K562 (cell line): ENCODE results near the gene PRKG1. TPM values are rescaled to one million over a fixed set of nuclear protein-coding genes. Genes with fewer than 3 reads are reported as not detected.

ENCODE experiments used
- ATAC-seq: fragments of 200-7000 bp; cut with Tn5 transposase; 3 replicates; pipeline ENCODE4 v1.9.1; 2020; ENCODE audit warnings: moderate library complexity
- BruUV-seq: library from RNA; stranded (reverse); fragments of 400-500 nt; replicated peaks from 2 replicates; lab custom pipeline; 2021; lab: Mats Ljungman, UMichigan
- CTCF ChIA-PET: fragments of 300-600 bp; formaldehyde crosslinking; extraction: SDS; loops from one replicate; lab custom pipeline; 2021; ENCODE audit warnings: low intra/inter-chr PET ratio; lab: Yijun Ruan, JAX
- POLR2A ChIA-PET: fragments of 300-600, 350-650 bp; sonication (Branson Sonifier 250); formaldehyde crosslinking; extraction: SDS; loops from one replicate; lab custom pipeline; 2021; ENCODE audit warnings: antibody characterized with exemption, inconsistent platforms; lab: Yijun Ruan, JAX
- DNase-seq, 4 experiments: peaks; one replicate each; pipeline versions ENCODE4 v3.0.0 to v3.0.0-alpha.2; 2011 to 2018; ENCODE audit warnings: low spot score in 3 of 4, mixed read lengths in 3 of 4; ENCODE audit errors: extremely low read depth in 1 of 4
- FAIRE-seq: peaks from 2 replicates; lab custom pipeline; 2011; peaks lifted over from hg19 to GRCh38; lab: Jason Lieb, UNC
- H2AFZ ChIP-seq: 2 replicates; pipeline ENCODE4 v1.6.0; 2011; ENCODE audit warnings: low read depth, low read length, control low read depth, inconsistent platforms
- H3K27ac ChIP-seq: fragments of 200-600 bp; 3 replicates; pipeline ENCODE4 v1.8.0; 2011; ENCODE audit warnings: low read depth, mild to moderate bottlenecking, control low read depth, inconsistent platforms, low read length, moderate library complexity, mixed read lengths; ENCODE audit errors: extremely low read depth
- H3K27me3 ChIP-seq, 2 experiments: fragments of 300-600 bp in 1 of 2; 2 replicates in 1 of 2; 3 replicates in 1 of 2; pipeline versions ENCODE4 v1.6.0 to v1.8.0; 2011; ENCODE audit warnings: inconsistent platforms in 2 of 2, low read length in 2 of 2, mild to moderate bottlenecking in 1 of 2, mixed read lengths in 1 of 2, moderate library complexity in 1 of 2; ENCODE audit not compliant: control insufficient read depth in 2 of 2, insufficient read depth in 2 of 2
- H3K36me3 ChIP-seq: fragments of 300-600 bp; 3 replicates; pipeline ENCODE4 v1.8.0; 2011; ENCODE audit warnings: mild to moderate bottlenecking, low read length, inconsistent platforms; ENCODE audit not compliant: control insufficient read depth, insufficient read depth
- H3K4me1 ChIP-seq, 2 experiments: fragments of 200-600 bp in 1 of 2; replicated peaks in 1 of 2; 2 replicates in 1 of 2; 3 replicates in 1 of 2; pipeline versions ENCODE4 v1.5.1 to v1.8.0; 2011; ENCODE audit warnings: inconsistent platforms in 2 of 2, low read length in 2 of 2, mild to moderate bottlenecking in 1 of 2, mixed read lengths in 1 of 2, moderate library complexity in 1 of 2; ENCODE audit not compliant: control insufficient read depth in 2 of 2, insufficient read depth in 2 of 2
- H3K4me2 ChIP-seq: 2 replicates; pipeline ENCODE4 v1.6.1; 2011; ENCODE audit warnings: low read length, control low read depth, inconsistent platforms, mixed read lengths; ENCODE audit not compliant: insufficient read depth
- H3K4me3 ChIP-seq: fragments of 200-600 bp; sonication (generic), shearing (Covaris generic); 2 replicates; pipeline ENCODE4 v1.5.1; 2016; ENCODE audit warnings: control low read depth, inconsistent platforms
- H3K79me2 ChIP-seq: fragments of 200-600 bp; 3 replicates; pipeline ENCODE4 v1.8.0; 2011; ENCODE audit warnings: low read length, inconsistent platforms; ENCODE audit not compliant: control insufficient read depth, insufficient read depth
- H3K9ac ChIP-seq, 2 experiments: 2 replicates each; pipeline versions ENCODE4 v1.6.0 to v1.6.1; 2011; ENCODE audit warnings: low read depth in 2 of 2, low read length in 2 of 2, control low read depth in 1 of 2, inconsistent platforms in 1 of 2, mild to moderate bottlenecking in 1 of 2, mixed read lengths in 1 of 2; ENCODE audit not compliant: insufficient read depth in 1 of 2
- H3K9me1 ChIP-seq: one replicate; pipeline ENCODE4 v1.6.0; 2011; ENCODE audit warnings: inconsistent platforms, mild to moderate bottlenecking, low read length, moderate library complexity; ENCODE audit not compliant: control insufficient read depth, insufficient read depth
- H3K9me3 ChIP-seq: replicated peaks from 2 replicates; pipeline ENCODE4 v1.5.1; 2011; ENCODE audit warnings: low read depth, low read length, inconsistent platforms; ENCODE audit not compliant: control insufficient read depth, insufficient read depth
- H4K20me1 ChIP-seq: replicated peaks from 2 replicates; pipeline ENCODE4 v1.6.1; 2011; ENCODE audit warnings: low read length, inconsistent platforms, mixed read lengths; ENCODE audit not compliant: control insufficient read depth, insufficient read depth
- GABPA ChIP-seq: fragments of 200-800 bp; sonication (Bioruptor generic); conservative IDR thresholded peaks from 2 replicates; pipeline ENCODE4 v1.6.1; 2016; ENCODE audit warnings: low read depth, missing genetic modification characterization, missing compliant biosample characterization
- MBD2 ChIP-seq: sonication (generic); IDR thresholded peaks from 2 replicates; pipeline ENCODE4 v1.6.1; 2016; ENCODE audit warnings: low read depth, borderline replicate concordance
- ZBTB7A ChIP-seq: IDR thresholded peaks from 2 replicates; pipeline ENCODE4 v1.6.1; 2011; ENCODE audit warnings: low read depth, mild to moderate bottlenecking, low read length, moderate library complexity, borderline replicate concordance; ENCODE audit not compliant: control insufficient read depth
- ZKSCAN1 ChIP-seq: fragments of 150-350 bp; IDR thresholded peaks from 2 replicates; pipeline ENCODE4 v1.6.1; 2016; ENCODE audit warnings: low read depth, low read length
- ZNF589 ChIP-seq: fragments of 200-800 bp; sonication (Bioruptor generic); IDR thresholded peaks from 2 replicates; pipeline ENCODE4 v1.6.1; 2016; ENCODE audit warnings: low read depth, missing genetic modification characterization, missing compliant biosample characterization
- WGBS: fragments of 100-300 bp; shearing (Covaris generic); methylation state at CpG from one replicate; pipeline ENCODE4 v1.1.6; 2016; ENCODE audit warnings: low coverage, mixed read lengths; ENCODE audit not compliant: insufficient coverage; ENCODE audit errors: missing lambda C conversion rate; 5-methylcytosine and 5-hydroxymethylcytosine counted together
- in situ Hi-C: fragments of 300-500 bp; cut with MboI; formaldehyde crosslinking; loops from 4 replicates; pipeline ENCODE4 v1.15.0; 2018; ENCODE audit warnings: inconsistent platforms, mixed read lengths
- intact Hi-C: fragments of 100-400 bp; cut with micrococcal nuclease; formaldehyde crosslinking; loops from 2 replicates; pipeline ENCODE4 v1.14.2; 2022
- polyA plus RNA-seq, 8 experiments: library from polyadenylated mRNA; depleted of rRNA in 4 of 8; stranded (reverse) in 5 of 8; unstranded in 3 of 8; fragments of >200 nt; fragmentation: Nextera tagmentation in 2 of 8; fragmentation: Illumina TruSeq in 1 of 8; extraction: Ambion mirVana in 2 of 8; extraction: Trizol in 1 of 8; gene quantifications; 2 replicates each; pipeline versions ENCODE4 v1.2.1 to v1.2.3, GENCODE V29; 2011 to 2014; ENCODE audit warnings: inconsistent platforms in 1 of 8, missing spikeins in 1 of 8
- total RNA-seq, 7 experiments: library from RNA; depleted of rRNA in 6 of 7; stranded (reverse); fragments of >200 nt in 6 of 7; fragmentation: Illumina TruSeq in 2 of 7; extraction: Trizol in 2 of 7; gene quantifications; 2 replicates each; pipeline versions ENCODE4 v1.2.1 to v1.2.3, GENCODE V29; 2011 to 2021; ENCODE audit warnings: low replicate concordance in 1 of 7
- TF ChIP-seq, protein P1 (sequence below): sonication (generic); formaldehyde crosslinking; IDR thresholded peaks from 2 replicates; pipeline ENCODE4 v1.8.1; 2023; ENCODE audit warnings: mild to moderate bottlenecking, missing genetic modification reagents, moderate library complexity

PRKG1 gene
- total and polyA plus RNA-seq, 9 of the 15 experiments (the other 6 are each of a cell fraction or from before 2014, with no cell fraction given) = 0.22 TPM; not detected in 8

GRCh38 chr10:52221923-52222322 lies 1147.6 kb downstream of the PRKG1 start:
- POLR2A ChIA-PET = no interaction called here
- no peak overlapping the region for H3K27ac ChIP-seq
- in situ Hi-C loops (loop anchor here (25.0 kb wide), 1 partner anchor 1210 kb away; no protein-coding TSS in a partner anchor), intact Hi-C loops (no loop called here)
- H3K4me1 ChIP-seq = no peaks in the 10 kb centered on the region
- no peak overlapping the region for H3K4me2 ChIP-seq
- H3K27me3 ChIP-seq = no peaks in the 10 kb centered on the region
- no peaks in the 10 kb centered on the region for H3K9me1 ChIP-seq
- ATAC-seq (no peak), DNase-seq (no peak)
- H3K4me3 ChIP-seq = no peak overlapping the region
- no peaks in the 10 kb centered on the region for H3K79me2 ChIP-seq
- WGBS = 0% methylated on average over 4 of the region's 4 CpGs
- no peak overlapping the region for H2AFZ ChIP-seq
- no peaks in the 10 kb centered on the region for H4K20me1 ChIP-seq
- CTCF ChIA-PET = no interaction called here
- TF ChIP-seq MBD2 (no peak), ZNF589 (no peak), GABPA (tag) (no peak), ZBTB7A (no peak), ZKSCAN1 (no peak)
- TF ChIP-seq, protein P1, sequence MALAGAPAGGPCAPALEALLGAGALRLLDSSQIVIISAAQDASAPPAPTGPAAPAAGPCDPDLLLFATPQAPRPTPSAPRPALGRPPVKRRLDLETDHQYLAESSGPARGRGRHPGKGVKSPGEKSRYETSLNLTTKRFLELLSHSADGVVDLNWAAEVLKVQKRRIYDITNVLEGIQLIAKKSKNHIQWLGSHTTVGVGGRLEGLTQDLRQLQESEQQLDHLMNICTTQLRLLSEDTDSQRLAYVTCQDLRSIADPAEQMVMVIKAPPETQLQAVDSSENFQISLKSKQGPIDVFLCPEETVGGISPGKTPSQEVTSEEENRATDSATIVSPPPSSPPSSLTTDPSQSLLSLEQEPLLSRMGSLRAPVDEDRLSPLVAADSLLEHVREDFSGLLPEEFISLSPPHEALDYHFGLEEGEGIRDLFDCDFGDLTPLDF = no peak
- TF ChIP-seq, all 486 proteins: peak for 0
- H3K9me3 ChIP-seq = no peaks in the 10 kb centered on the region
- no peak overlapping the region for H3K9ac ChIP-seq
- H3K36me3 ChIP-seq = no peaks in the 10 kb centered on the region
- no peak for FAIRE-seq
- no TSS peak for BruUV-seq
